22Rv1 (cell line): ENCODE data around the gene IGF1R.
"Not testable (repeated sequence)": the region's sequence is repeated elsewhere in the genome, so short reads cannot be mapped to it uniquely, and the experiment has no call there.

ENCODE experiments used
- H3K27ac ChIP-seq: fragments of 450-650 bp; 2 replicates; pipeline ENCODE4 v1.5.1; 2017
- CTCF ChIP-seq: fragments of 450-650 bp; IDR thresholded peaks from 2 replicates; pipeline ENCODE4 v1.5.1; 2017; ENCODE audit warnings: mild to moderate bottlenecking
- ZFX ChIP-seq: fragments of 450-650 bp; IDR thresholded peaks from 2 replicates; pipeline ENCODE4 v1.6.1; 2017; ENCODE audit warnings: antibody characterized with exemption, borderline replicate concordance

The IGF1R gene

DNA sequence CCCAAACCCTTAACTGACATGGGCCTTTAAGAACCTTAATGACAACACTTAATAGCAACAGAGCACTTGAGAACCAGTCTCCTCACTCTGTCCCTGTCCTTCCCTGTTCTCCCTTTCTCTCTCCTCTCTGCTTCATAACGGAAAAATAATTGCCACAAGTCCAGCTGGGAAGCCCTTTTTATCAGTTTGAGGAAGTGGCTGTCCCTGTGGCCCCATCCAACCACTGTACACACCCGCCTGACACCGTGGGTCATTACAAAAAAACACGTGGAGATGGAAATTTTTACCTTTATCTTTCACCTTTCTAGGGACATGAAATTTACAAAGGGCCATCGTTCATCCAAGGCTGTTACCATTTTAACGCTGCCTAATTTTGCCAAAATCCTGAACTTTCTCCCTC, 309.3 kb downstream of the IGF1R start:
- no peak for TF ChIP-seq ZFX
- H3K27ac ChIP-seq = no peak overlapping the region

DNA sequence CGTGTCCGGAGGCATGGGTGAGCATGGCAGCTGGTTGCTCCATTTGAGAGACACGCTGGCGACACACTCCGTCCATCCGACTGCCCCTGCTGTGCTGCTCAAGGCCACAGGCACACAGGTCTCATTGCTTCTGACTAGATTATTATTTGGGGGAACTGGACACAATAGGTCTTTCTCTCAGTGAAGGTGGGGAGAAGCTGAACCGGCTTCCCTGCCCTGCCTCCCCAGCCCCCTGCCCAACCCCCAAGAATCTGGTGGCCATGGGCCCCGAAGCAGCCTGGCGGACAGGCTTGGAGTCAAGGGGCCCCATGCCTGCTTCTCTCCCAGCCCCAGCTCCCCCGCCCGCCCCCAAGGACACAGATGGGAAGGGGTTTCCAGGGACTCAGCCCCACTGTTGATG, 309.7 kb downstream of the IGF1R start:
- no peak overlapping the region for H3K27ac ChIP-seq
- TF ChIP-seq CTCF (no peak), ZFX (no peak)

GRCh38 chr15:98958918-98959639, 310.7 kb downstream of the IGF1R start:
- H3K27ac ChIP-seq = no peak overlapping the region
- no peak for TF ChIP-seq CTCF
- TF ChIP-seq ZFX = no peak

DNA sequence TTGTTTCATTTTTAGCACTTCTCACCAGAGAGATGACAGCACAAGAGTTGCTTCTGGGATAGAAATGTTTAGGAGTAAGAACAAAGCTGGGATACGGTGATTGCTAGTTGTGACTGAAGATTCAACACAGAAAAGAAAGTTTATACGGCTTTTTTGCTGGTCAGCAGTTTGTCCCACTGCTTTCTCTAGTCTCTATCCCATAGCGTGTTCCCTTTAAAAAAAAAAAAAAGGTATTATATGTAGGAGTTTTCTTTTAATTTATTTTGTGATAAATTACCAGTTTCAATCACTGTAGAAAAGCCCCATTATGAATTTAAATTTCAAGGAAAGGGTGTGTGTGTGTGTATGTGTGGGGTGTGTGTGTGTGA, 311.3 kb downstream of the IGF1R start:
- no peak for TF ChIP-seq CTCF
- no peak for TF ChIP-seq ZFX
- no peak overlapping the region for H3K27ac ChIP-seq

GRCh38 chr15:98960555-98961050, 312.3 kb downstream of the IGF1R start:
- no peak overlapping the region for H3K27ac ChIP-seq
- no peak for TF ChIP-seq CTCF
- TF ChIP-seq ZFX = no peak

DNA sequence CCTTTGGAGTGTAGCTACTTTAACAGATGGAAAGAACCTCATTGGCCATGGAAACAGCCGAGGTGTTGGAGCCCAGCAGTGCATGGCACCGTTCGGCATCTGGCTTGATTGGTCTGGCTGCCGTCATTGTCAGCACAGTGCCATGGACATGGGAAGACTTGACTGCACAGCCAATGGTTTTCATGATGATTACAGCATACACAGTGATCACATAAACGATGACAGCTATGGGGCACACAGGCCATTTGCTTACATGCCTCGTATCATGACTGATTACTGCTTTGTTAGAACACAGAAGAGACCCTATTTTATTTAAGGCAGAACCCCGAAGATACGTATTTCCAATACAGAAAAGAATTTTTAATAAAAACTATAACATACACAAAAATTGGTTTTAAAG, 315.1 kb downstream of the IGF1R start:
- TF ChIP-seq ZFX = no peak
- no peak overlapping the region for H3K27ac ChIP-seq

- TF ChIP-seq ZFX = no peak
- TF ChIP-seq CTCF = no peak
These were observed 316.3 kb downstream of the IGF1R start for GRCh38 chr15:98964466-98965133.

DNA sequence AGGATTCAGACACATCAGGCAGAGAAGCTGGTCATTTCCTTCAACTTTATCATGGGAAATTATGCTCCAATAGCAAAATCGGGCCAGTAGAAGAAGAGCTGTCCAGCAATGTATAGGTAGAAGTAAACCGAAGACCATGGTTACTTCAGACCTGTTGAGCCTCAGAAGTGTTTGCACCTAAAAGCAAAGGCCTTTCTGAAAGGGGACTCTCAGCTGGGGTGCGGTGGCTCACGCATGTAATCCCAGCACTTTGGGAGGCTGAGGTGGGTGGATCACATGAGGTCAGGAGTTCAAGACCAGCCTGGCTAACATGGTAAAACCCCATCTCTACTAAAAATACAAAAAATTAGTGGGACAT, 316.8 kb downstream of the IGF1R start:
- not testable (repeated sequence) for H3K27ac ChIP-seq

More at GRCh38 chr15:98964466-98965133, 316.3 kb downstream of the IGF1R start:
- H3K27ac ChIP-seq = no peak overlapping the region

DNA sequence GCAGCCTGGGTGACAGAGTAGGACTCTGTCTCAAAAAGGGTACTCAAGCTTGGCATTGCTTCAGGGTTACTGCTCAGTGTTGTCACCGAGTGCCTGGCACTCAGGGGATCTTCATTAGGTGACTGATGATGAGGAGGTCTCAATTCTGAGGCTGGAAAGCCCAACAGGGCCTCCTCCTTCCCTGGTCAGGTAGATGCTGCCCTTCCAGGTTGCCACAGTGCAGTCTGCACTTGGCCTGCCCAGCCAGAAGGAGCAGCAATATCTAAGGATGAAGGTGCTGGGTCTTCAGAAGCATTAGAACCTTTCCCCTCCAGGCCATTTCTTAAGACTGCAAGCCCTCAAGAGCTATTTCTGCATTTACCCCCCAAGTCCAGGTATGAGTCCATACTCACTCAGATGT, 317.3 kb downstream of the IGF1R start:
- no peak overlapping the region for H3K27ac ChIP-seq
- TF ChIP-seq CTCF = no peak
- TF ChIP-seq ZFX = no peak
